HepG2 (cell line): ENCODE data around the gene NDUFS7. TPM values are rescaled to one million over a fixed set of nuclear protein-coding genes. Genes with fewer than 3 reads are reported as not detected.

ENCODE experiments used
- ATF7-NPFF ChIP-seq: sonication (generic); formaldehyde crosslinking; IDR thresholded peaks from 2 replicates; pipeline ENCODE4 v1.8.1; 2023; ENCODE audit warnings: mild to moderate bottlenecking, low read depth, missing genetic modification reagents, moderate library complexity
- CTCF ChIP-seq: sonication (generic); formaldehyde crosslinking; IDR thresholded peaks from 2 replicates; pipeline ENCODE4 v1.5.0; 2020; ENCODE audit warnings: mild to moderate bottlenecking, missing genetic modification reagents, moderate library complexity
- FOXA3 ChIP-seq: IDR thresholded peaks from 2 replicates; pipeline ENCODE4 v1.6.1; 2016; ENCODE audit warnings: missing genetic modification reagents, missing compliant biosample characterization
- GABPA ChIP-seq, 2 experiments: IDR thresholded peaks; 2 replicates each; pipeline ENCODE4 v1.6.1; 2011 to 2016; ENCODE audit warnings: low read depth in 2 of 2, low read length in 1 of 2, missing biosample characterization in 1 of 2, missing genetic modification characterization in 1 of 2
- GATAD1 ChIP-seq: IDR thresholded peaks from 2 replicates; pipeline ENCODE4 v1.6.1; 2016; ENCODE audit warnings: missing genetic modification reagents, missing compliant biosample characterization
- HDAC2 ChIP-seq: sonication (generic); formaldehyde crosslinking; IDR thresholded peaks from 2 replicates; pipeline ENCODE4 v1.4.0; 2020; ENCODE audit warnings: missing genetic modification reagents
- HOXD1 ChIP-seq: sonication (generic); formaldehyde crosslinking; IDR thresholded peaks from 2 replicates; pipeline ENCODE4 v1.5.0; 2020; ENCODE audit warnings: missing genetic modification reagents
- IRF9 ChIP-seq: sonication (generic); formaldehyde crosslinking; IDR thresholded peaks from 2 replicates; pipeline ENCODE4 v1.8.0; 2022; ENCODE audit warnings: missing genetic modification reagents, mild to moderate bottlenecking, borderline replicate concordance
- MXI1 ChIP-seq: IDR thresholded peaks from 3 replicates; pipeline ENCODE4 v1.6.1; 2012; ENCODE audit warnings: low read depth, low read length, inconsistent platforms, borderline replicate concordance
- NKX3-1 ChIP-seq: sonication (generic); formaldehyde crosslinking; IDR thresholded peaks from 2 replicates; pipeline ENCODE4 v1.5.0; 2020; ENCODE audit warnings: missing genetic modification reagents
- NR2F2 ChIP-seq: IDR thresholded peaks from 2 replicates; pipeline ENCODE4 v1.6.1; 2012; ENCODE audit warnings: low read depth, inconsistent platforms, borderline replicate concordance
- SMAD9 ChIP-seq: sonication (generic); formaldehyde crosslinking; IDR thresholded peaks from 2 replicates; pipeline ENCODE4 v1.5.1; 2020; ENCODE audit warnings: mild to moderate bottlenecking, missing genetic modification reagents
- SPEN ChIP-seq: sonication (generic); formaldehyde crosslinking; IDR thresholded peaks from 2 replicates; pipeline ENCODE4 v1.5.1; 2020; ENCODE audit warnings: low read depth, mild to moderate bottlenecking, missing genetic modification reagents
- THAP11 ChIP-seq: IDR thresholded peaks from 2 replicates; pipeline ENCODE4 v1.6.1; 2016; ENCODE audit warnings: missing biosample characterization, missing genetic modification reagents
- ZBTB10 ChIP-seq: sonication (generic); formaldehyde crosslinking; IDR thresholded peaks from 2 replicates; pipeline ENCODE4 v1.4.0; 2020; ENCODE audit warnings: missing genetic modification reagents, borderline replicate concordance
- ZBTB38 ChIP-seq: sonication (generic); formaldehyde crosslinking; IDR thresholded peaks from 2 replicates; pipeline ENCODE4 v1.5.1; 2020; ENCODE audit warnings: mild to moderate bottlenecking, missing genetic modification reagents
- ZNF235 ChIP-seq: sonication (generic); formaldehyde crosslinking; IDR thresholded peaks from 2 replicates; pipeline ENCODE4 v1.8.1; 2023; ENCODE audit warnings: mild to moderate bottlenecking, missing genetic modification reagents, borderline replicate concordance
- ZNF24 ChIP-seq: fragments of 450-650 bp; IDR thresholded peaks from 2 replicates; pipeline ENCODE4 v1.6.1; 2017; ENCODE audit warnings: antibody characterized with exemption, mild to moderate bottlenecking
- ZNF607 ChIP-seq: sonication (generic); formaldehyde crosslinking; IDR thresholded peaks from 2 replicates; pipeline ENCODE4 v1.5.1; 2020; ENCODE audit warnings: missing genetic modification reagents, mild to moderate bottlenecking, borderline replicate concordance
- ZNF629 ChIP-seq: sonication (generic); formaldehyde crosslinking; conservative IDR thresholded peaks from 2 replicates; pipeline ENCODE4 v1.5.0; 2020; ENCODE audit warnings: missing genetic modification reagents
- ZNF749 ChIP-seq: sonication (generic); formaldehyde crosslinking; IDR thresholded peaks from 2 replicates; pipeline ENCODE4 v1.8.0; 2022; ENCODE audit warnings: mild to moderate bottlenecking, missing genetic modification reagents, moderate library complexity, borderline replicate concordance
- ZNF768 ChIP-seq: sonication (generic); formaldehyde crosslinking; IDR thresholded peaks from 2 replicates; pipeline ENCODE4 v1.4.0; 2020; ENCODE audit warnings: missing genetic modification reagents
- ZNF784 ChIP-seq: sonication (generic); formaldehyde crosslinking; IDR thresholded peaks from 2 replicates; pipeline ENCODE4 v1.5.1; 2020; ENCODE audit warnings: missing genetic modification reagents, mild to moderate bottlenecking, borderline replicate concordance
- polyA plus RNA-seq, 8 experiments: library from polyadenylated mRNA; depleted of rRNA in 3 of 8; stranded (reverse) in 7 of 8; unstranded in 1 of 8; fragments of >200 nt; fragmentation: Illumina TruSeq in 4 of 8; extraction: Trizol in 4 of 8; gene quantifications; 2 replicates each; pipeline versions ENCODE4 v1.2.1 to v1.2.3, GENCODE V29; 2011 to 2016; ENCODE audit warnings: low read depth in 4 of 8, missing spikeins in 1 of 8, mixed read lengths in 1 of 8; ENCODE audit not compliant: insufficient read depth in 1 of 8
- total RNA-seq, 5 experiments: library from RNA; depleted of rRNA; stranded (reverse); fragments of >200 nt; fragmentation: Illumina TruSeq; extraction: Trizol; gene quantifications; 2 replicates each; pipeline ENCODE4 v1.2.3, GENCODE V29; 2016; ENCODE audit warnings: low read depth in 1 of 5

The NDUFS7 gene
- total and polyA plus RNA-seq, 2 of the 13 experiments (the other 11 are each of a cell fraction or from before 2014, with no cell fraction given), result 34.3 to 66.9 TPM

- peak; percentile 56 for TF ChIP-seq CTCF (CRISPR knock-in tag)
- peak; percentile 44; the same call in 1 of the 2 replicates for TF ChIP-seq ZBTB38 (CRISPR knock-in tag)
- peak; percentile 65; the same call in 1 of the 2 replicates for TF ChIP-seq ZNF235
- 0 out of 2 replicates have a peak, but pooled peaks have one; percentile 24 for TF ChIP-seq ZNF24
- peak; percentile 43; the same call in 1 of the 2 replicates for TF ChIP-seq ZBTB10 (CRISPR knock-in tag)
- no peak for TF ChIP-seq NR2F2
- peak; percentile 57; the same call in 1 of the 2 replicates for TF ChIP-seq IRF9 (CRISPR knock-in tag)
- peak; percentile 50; the same call in 1 of the 2 replicates for TF ChIP-seq ZNF768 (CRISPR knock-in tag)
- peak; percentile 24; the same call in 1 of the 2 replicates for TF ChIP-seq ZNF749
- TF ChIP-seq HOXD1 (CRISPR knock-in tag), result 0 out of 2 replicates have a peak, but pooled peaks have one; percentile 23
- peak; percentile 56; the same call in 1 of the 2 replicates for TF ChIP-seq HDAC2 (CRISPR knock-in tag)
- TF ChIP-seq NKX3-1 (CRISPR knock-in tag), result no peak
- 0 out of 2 replicates have a peak, but pooled peaks have one; percentile 54 for TF ChIP-seq ZNF784 (CRISPR knock-in tag)
- TF ChIP-seq ATF7-NPFF (CRISPR knock-in tag), result peak; percentile 65
- TF ChIP-seq SPEN, result peak; percentile 86; the same call in 1 of the 2 replicates
- TF ChIP-seq THAP11 (CRISPR knock-in tag), result peak; percentile 97
- TF ChIP-seq FOXA3 (CRISPR knock-in tag), result peak; percentile 43
- TF ChIP-seq SMAD9 (CRISPR knock-in tag), result no peak
- no peak; the same call in 1 of the 2 replicates for TF ChIP-seq ZNF629 (CRISPR knock-in tag)
- peak; percentile 53; the same call in 1 of the 2 replicates for TF ChIP-seq GATAD1 (CRISPR knock-in tag)
- peak; percentile 90; the same call in 2 of the 3 replicates for TF ChIP-seq MXI1
- TF ChIP-seq ZNF607 (CRISPR knock-in tag), result peak; percentile 64
- TF ChIP-seq GABPA (IDR thresholded peaks at IDR 0.05; ENCODE audit: low read depth, low read length), result no peak
- peak; percentile 59 for TF ChIP-seq GABPA (CRISPR knock-in tag; IDR thresholded peaks at IDR 0.05; ENCODE audit: low read depth)
These were observed 23.2 kb downstream of the NDUFS7 start (continued) for GRCh38 chr19:1406774-1407527.
